Measurements from ENCODE around the gene KMT2E. TPM values are rescaled to one million over a fixed set of nuclear protein-coding genes. Genes with fewer than 3 reads are reported as not detected.

Gene KMT2E
- total and polyA plus RNA-seq, 2 experiments from 2014 or later = 78.4 to 131 TPM

DNA sequence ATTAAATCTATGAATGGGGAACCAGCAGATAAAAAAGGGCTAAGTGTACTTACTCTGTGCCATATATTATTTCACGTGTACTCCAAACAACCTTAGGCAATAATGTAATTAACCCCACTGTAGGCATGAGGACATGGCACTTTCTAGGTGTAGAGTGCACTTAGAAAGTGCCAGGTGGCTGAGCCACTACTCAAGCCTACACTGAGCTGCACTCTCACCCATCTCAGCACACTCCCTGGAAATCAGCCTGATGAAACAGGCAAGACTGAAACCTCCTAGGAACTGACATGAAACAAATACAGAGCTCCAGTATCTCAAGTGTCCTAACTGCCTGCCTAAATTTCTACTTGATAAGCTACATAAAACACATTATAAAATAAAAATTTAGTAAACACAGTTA is 147.4 kb downstream of the KMT2E start:
- no peaks in the 10 kb centered on the region for H3K27me3 ChIP-seq
- H3K36me3 ChIP-seq = peaks cover 3% of the 10 kb centered on the region
- no peak for DNase-seq (ENCODE audit: low read depth in 1 of 2, low spot score in 1 of 2)
- H3K9me3 ChIP-seq (ENCODE audit: low read depth) = no peaks in the 10 kb centered on the region
- no peak overlapping the region for H3K27ac ChIP-seq
- TF ChIP-seq, protein P1, sequence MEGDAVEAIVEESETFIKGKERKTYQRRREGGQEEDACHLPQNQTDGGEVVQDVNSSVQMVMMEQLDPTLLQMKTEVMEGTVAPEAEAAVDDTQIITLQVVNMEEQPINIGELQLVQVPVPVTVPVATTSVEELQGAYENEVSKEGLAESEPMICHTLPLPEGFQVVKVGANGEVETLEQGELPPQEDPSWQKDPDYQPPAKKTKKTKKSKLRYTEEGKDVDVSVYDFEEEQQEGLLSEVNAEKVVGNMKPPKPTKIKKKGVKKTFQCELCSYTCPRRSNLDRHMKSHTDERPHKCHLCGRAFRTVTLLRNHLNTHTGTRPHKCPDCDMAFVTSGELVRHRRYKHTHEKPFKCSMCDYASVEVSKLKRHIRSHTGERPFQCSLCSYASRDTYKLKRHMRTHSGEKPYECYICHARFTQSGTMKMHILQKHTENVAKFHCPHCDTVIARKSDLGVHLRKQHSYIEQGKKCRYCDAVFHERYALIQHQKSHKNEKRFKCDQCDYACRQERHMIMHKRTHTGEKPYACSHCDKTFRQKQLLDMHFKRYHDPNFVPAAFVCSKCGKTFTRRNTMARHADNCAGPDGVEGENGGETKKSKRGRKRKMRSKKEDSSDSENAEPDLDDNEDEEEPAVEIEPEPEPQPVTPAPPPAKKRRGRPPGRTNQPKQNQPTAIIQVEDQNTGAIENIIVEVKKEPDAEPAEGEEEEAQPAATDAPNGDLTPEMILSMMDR (IDR thresholded peaks at IDR 0.05; ENCODE audit: low read depth, low read length) = no peak
- H3K4me3 ChIP-seq = no peak overlapping the region
- H3K4me1 ChIP-seq (ENCODE audit: low read depth) = no peaks in the 10 kb centered on the region
